NCI-H2107 (cell line): ENCODE data around the gene ATM.
"Not testable (repeated sequence)": the region's sequence is repeated elsewhere in the genome, so short reads cannot be mapped to it uniquely, and the experiment has no call there.

Experiments used
- DNase-seq: peaks from one replicate; lab custom pipeline; 2025; lab: John Stamatoyannopoulos, UW

Gene ATM

GRCh38 chr11:108220721-108221336 is 2.0 kb upstream of the ATM start:
- DNase-seq: no peak

- DNase-seq: no peak
These were observed 1.5 kb upstream of the ATM start for GRCh38 chr11:108221371-108221770.

DNA sequence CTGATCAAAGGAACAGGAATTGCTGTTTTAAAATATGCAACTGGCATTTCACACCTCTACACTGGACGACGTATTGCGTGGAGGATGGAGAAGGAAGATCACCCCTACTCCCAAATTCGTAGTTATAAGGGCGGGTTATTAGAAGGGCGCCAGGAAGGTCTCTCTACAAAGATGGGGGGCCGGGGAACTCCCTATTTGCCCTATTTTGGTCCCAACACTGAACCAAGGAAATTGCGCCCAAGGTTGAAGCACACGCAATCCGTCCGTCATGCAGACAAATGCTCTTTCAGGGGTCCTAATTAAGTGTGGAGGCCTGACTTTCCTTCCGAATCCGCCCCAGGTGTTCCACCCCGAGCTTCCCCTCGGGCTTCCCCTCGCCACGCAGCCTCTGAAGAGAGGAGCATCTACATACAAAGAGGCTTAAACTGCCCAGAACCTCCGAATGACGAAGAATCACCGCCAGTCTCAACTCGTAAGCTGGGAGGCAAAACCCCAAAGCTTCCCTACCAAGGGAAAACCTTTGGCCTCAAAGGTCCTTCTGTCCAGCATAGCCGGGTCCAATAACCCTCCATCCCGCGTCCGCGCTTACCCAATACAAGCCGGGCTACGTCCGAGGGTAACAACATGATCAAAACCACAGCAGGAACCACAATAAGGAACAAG is 825 bp upstream of the ATM start:
- DNase-seq: no peak

- no peak for DNase-seq
These were observed 682 bp downstream of the ATM start for GRCh38 chr11:108223348-108224149.

- no peak for DNase-seq
These were observed 1.5 kb downstream of the ATM start for GRCh38 chr11:108224366-108224765.

DNA sequence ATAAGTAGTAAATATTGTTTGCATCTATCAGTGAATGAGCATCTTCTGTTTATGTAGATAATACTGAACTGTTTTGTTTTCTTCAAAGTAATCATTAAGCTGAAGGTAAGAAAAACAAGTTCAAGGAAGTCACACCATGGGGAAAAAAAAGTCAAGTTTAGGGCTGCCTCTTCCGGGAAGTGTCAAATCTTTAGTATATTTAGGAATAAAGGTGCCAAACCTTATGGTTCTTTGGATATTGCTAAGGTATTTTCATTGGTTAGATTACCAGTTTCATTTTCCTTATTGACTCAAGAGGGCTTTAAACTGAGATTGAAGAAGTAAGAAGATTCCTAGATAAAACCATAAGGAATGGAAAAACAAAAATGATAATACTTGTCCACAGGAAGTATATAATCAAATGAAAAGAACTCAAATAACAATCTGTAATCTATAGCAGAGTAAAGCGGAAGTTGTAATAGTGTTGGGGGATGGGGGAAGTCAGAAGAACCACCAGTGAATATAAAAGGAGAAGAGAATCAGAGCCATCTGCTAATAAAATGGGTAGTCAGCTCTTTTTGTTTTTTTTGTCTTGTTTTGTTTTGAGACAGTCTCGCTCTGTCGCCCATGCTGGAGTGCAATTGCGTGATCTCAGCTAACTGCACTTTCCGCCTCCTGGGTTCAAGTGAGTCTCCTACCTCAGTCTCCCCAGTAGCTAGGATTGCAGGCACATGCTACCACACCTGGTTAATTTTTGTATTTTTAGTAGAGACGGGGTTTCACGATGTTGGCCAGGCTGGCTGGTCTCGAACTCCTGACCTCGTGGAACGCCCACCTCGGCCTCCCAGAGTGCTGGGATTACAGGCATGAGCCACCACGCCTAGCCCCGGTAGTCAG is 2.3 kb downstream of the ATM start:
- no peak for DNase-seq

- no peak for DNase-seq
These were observed 3.2 kb downstream of the ATM start for GRCh38 chr11:108226036-108226435.

- DNase-seq: no peak
These were observed 5.4 kb downstream of the ATM start for GRCh38 chr11:108228251-108228650.

- no peak for DNase-seq
These were observed 10.5 kb downstream of the ATM start for GRCh38 chr11:108233277-108233945.

DNA sequence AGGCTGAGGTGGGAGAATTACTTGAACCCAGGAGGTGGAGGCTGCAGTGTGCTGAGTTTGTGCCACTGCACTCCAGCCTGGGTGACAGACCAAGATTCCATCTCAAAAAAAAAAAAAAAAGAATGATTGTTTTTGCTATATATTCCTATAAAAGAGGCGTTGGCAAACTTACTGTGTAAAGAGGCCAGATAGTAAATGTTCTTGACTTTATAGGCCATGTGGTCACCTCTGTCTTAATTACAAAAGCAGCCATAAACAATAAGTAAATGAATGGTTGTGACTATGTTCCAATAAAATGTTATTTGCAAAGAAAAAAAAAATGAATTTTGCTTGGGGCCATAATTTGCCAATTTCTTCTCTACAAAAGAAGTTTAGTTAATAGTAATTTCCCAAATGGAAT is 12.3 kb downstream of the ATM start:
- DNase-seq: no peak

- no peak for DNase-seq
These were observed 12.8 kb downstream of the ATM start for GRCh38 chr11:108235633-108236032.

DNA sequence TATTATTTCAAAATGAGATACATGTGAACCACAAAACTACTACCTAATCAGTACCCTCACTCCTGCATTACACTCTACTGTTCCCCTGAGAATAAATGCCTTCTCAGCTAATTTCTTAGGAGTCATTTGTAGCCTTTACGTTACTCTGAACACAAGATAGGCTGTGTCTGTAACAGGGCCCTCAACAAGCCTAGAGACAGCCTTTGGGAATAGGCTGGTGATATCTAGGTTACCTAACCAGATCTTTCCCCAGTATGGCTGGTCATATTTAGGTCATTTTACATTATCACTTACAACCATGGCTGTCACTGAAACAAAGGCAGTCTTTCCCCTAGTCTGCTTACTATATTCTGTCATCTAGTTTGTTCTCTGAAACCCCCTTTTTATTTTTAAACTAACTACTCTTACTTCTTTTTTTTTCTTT is 14.2 kb downstream of the ATM start:
- no peak for DNase-seq

DNA sequence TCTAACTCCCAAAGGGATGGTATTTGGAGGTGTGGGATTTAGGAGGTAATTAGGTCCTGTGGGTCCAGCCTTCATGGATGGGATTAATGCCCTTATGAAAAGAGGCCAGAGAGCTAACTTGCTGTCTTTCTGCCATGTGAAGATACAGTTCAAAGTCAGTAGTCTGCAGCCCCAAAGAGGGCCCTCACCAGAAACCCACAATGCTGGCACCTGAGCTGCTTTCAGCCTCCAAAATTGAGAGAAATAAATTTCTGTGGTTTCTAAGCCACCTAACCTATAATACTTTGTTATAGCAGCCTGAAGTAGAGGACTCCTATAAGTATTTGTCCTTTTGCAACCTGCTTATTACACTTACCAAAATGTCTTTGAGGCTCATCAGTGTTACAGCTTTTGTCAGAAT is 16.2 kb downstream of the ATM start:
- no peak for DNase-seq

DNA sequence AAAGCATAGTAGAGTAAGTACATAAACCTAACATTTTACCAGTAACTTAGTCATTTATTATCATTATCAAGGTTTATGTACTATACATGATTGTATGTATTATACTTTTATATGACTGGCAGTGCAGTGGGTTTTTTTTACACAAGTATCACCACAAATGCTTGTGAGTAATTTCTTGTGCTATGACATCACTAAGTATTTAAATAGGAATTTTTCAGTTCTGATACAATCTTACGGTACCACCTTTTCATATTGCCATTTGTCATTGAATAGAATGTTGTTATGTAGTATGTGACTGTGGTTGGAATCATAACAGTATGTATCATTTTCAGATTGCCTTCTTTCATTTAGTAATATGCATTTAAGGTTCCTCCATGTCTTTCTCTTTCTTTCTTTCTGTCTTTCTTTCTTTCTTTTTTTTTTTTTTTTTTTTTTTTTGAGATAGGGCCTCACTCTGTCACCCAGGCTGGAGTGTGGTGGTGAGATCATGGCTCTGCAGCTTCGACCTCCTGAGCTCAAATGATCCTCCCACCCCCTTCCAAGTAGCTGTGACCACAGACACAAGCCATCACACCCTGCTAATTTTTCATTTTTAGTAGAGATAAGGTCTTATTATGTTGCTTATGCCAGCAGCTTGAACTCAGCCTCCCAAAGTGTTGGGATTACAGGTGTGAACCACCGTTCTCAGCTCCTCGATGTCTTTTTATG is 18.6 kb downstream of the ATM start:
- no peak for DNase-seq

DNA sequence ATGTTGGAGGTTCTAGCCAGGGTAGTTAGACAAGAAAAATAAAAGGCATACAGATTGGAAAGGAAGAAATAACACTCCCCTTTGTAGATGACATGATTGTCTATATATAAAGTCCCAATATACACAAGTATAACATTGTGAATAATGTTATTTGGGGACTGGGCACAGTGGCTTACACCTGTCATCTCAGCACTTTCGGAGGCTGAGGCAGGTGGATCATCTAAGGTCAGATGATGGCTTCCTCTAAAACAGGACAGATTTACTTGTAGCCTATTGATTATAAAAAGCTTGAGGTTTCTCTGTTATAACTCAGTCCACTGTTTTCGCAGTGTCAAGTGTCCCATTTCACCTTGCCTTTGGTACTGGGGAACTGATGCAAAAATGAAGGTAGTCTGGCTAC is 19.6 kb downstream of the ATM start:
- no peak for DNase-seq

DNA sequence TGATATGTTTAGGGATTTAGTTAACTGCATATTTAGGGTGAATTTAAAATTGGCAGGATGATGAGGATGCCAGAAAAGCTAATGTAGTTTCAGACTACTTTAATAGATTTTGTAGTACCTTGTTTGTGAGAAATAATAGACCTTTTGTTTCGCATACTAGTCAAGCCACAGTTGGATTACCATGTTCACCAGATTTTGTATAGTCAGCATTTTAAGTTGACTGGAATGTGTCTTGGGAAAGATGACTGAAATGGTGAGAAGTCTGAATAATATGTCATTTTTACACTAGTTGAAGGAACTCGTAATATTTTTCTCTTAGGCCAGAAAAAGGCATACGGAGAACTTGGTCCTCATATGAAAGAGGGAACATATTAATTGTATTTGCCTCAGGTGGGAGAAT is 23.4 kb downstream of the ATM start:
- no peak for DNase-seq

DNA sequence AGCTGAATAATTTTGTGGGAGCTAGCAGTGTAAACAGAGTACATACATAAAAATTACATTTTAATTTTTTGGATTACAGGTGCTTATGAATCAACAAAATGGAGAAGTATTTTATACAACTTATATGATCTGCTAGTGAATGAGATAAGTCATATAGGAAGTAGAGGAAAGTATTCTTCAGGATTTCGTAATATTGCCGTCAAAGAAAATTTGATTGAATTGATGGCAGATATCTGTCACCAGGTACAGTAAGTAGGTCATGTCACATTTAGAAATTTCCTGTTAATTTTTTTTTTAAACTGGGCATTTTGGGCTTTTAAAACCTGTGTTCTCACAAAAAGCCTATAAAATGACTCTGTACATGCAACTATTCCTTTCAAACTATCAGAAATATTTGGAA is 24.0 kb downstream of the ATM start:
- no peak for DNase-seq

GRCh38 chr11:108253176-108253575 is 30.3 kb downstream of the ATM start:
- DNase-seq: no peak

GRCh38 chr11:108269583-108269982 is 46.7 kb downstream of the ATM start:
- no peak for DNase-seq

- DNase-seq: not testable (repeated sequence)
These were observed 54.2 kb downstream of the ATM start for GRCh38 chr11:108276985-108277616.

- no peak for DNase-seq
These were observed 55.7 kb downstream of the ATM start for GRCh38 chr11:108278546-108278945.
